HCT116 (cell line): ENCODE results near the gene CDK14. TPM values are rescaled to one million over a fixed set of nuclear protein-coding genes. Genes with fewer than 3 reads are reported as not detected.
"Not testable (repeated sequence)": the region's sequence is repeated elsewhere in the genome, so short reads cannot be mapped to it uniquely, and the experiment has no call there.

Experiments used
- ATAC-seq: fragments of 200-7000 bp; cut with Tn5 transposase; 2 replicates; pipeline ENCODE4 v1.9.1; 2020; ENCODE audit warnings: mild to moderate bottlenecking, moderate library complexity
- BruUV-seq: library from RNA; stranded (reverse); fragments of 400-500 nt; replicated peaks from 2 replicates; lab custom pipeline; 2021; lab: Mats Ljungman, UMichigan
- CTCF ChIA-PET: fragments of 300-600 bp; sonication (Branson Sonifier 250); formaldehyde crosslinking; loops from one replicate; lab custom pipeline; 2021; ENCODE audit warnings: antibody characterized with exemption; lab: Charles Lee
- POLR2A ChIA-PET: fragments of 300-600, 350-600 bp; sonication (Branson Sonifier 250); formaldehyde crosslinking; loops from one replicate; lab custom pipeline; 2021; ENCODE audit warnings: antibody characterized with exemption; lab: Charles Lee
- RAD21 ChIA-PET, 2 experiments: fragments of 300-600 bp; sonication (Branson Sonifier 250); formaldehyde crosslinking; loops; one replicate each; lab custom pipeline; 2023; ENCODE audit warnings: low total read pairs in 2 of 2; ENCODE audit not compliant: uncharacterized antibody in 2 of 2, unreplicated experiment in 2 of 2, low non-redundant PET in 1 of 2; lab: Charles Lee
- DNase-seq: peaks from one replicate; pipeline ENCODE4 v3.0.0-alpha.2; 2010; ENCODE audit warnings: low read depth, low spot score
- H2AFZ ChIP-seq: fragments of 200-600 bp; shearing (Covaris generic), sonication (generic); 2 replicates; pipeline ENCODE4 v1.6.1; 2017; ENCODE audit warnings: low read depth, mixed run types, mixed read lengths, antibody characterized with exemption, low read length; ENCODE audit not compliant: poor library complexity, severe bottlenecking
- H3K27ac ChIP-seq: 2 replicates; pipeline ENCODE4 v1.5.1; 2012; ENCODE audit warnings: low read depth, low read length
- H3K27me3 ChIP-seq: fragments of 200-600 bp; sonication (generic); 2 replicates; pipeline ENCODE4 v1.6.1; 2016; ENCODE audit warnings: mixed run types, low read length, mixed read lengths; ENCODE audit not compliant: insufficient read depth
- H3K36me3 ChIP-seq, 2 experiments: fragments of 200-500 bp in 1 of 2; fragments of 200-600 bp in 1 of 2; sonication (Bioruptor generic) in 1 of 2; sonication (generic) in 1 of 2; 2 replicates each; pipeline versions ENCODE4 v1.5.1 to v1.6.1; 2014 to 2016; ENCODE audit warnings: low read length in 2 of 2, inconsistent platforms in 1 of 2, mixed read lengths in 1 of 2, mixed run types in 1 of 2; ENCODE audit not compliant: insufficient read depth in 2 of 2, control insufficient read depth in 1 of 2
- H3K4me1 ChIP-seq, 2 experiments: fragments of 200-600 bp in 1 of 2; sonication (generic) in 1 of 2; 2 replicates each; pipeline versions ENCODE4 v1.5.1 to v1.6.1; 2012 to 2017; ENCODE audit warnings: low read length in 2 of 2, inconsistent platforms in 1 of 2, mild to moderate bottlenecking in 1 of 2, mixed read lengths in 1 of 2, mixed run types in 1 of 2, moderate library complexity in 1 of 2; ENCODE audit not compliant: insufficient read depth in 2 of 2, control insufficient read depth in 1 of 2
- H3K4me2 ChIP-seq: fragments of 200-600 bp; sonication (generic); 2 replicates; pipeline ENCODE4 v1.6.1; 2017; ENCODE audit warnings: mixed run types, low read length, mixed read lengths
- H3K4me3 ChIP-seq, 2 experiments: fragments of 200-600 bp in 1 of 2; sonication (generic) in 1 of 2; replicated peaks in 1 of 2; 2 replicates each; pipeline ENCODE4 v1.5.1; 2011 to 2016; ENCODE audit warnings: low read length in 2 of 2, control low read depth in 1 of 2, low read depth in 1 of 2, mild to moderate bottlenecking in 1 of 2, mixed read lengths in 1 of 2, mixed run types in 1 of 2
- H3K79me2 ChIP-seq: fragments of 200-600 bp; sonication (generic); 2 replicates; pipeline ENCODE4 v1.6.1; 2017; ENCODE audit warnings: mild to moderate bottlenecking, mixed run types, low read length, moderate library complexity, mixed read lengths; ENCODE audit not compliant: insufficient read depth
- H3K9ac ChIP-seq: fragments of 200-600 bp; sonication (generic); 2 replicates; pipeline ENCODE4 v1.6.1; 2016; ENCODE audit warnings: low read length, mixed read lengths
- H3K9me2 ChIP-seq: fragments of 200-600 bp; sonication (generic), shearing (Covaris generic); 2 replicates; pipeline ENCODE4 v1.6.1; 2017; ENCODE audit warnings: mixed run types, mild to moderate bottlenecking, moderate library complexity; ENCODE audit not compliant: insufficient read depth
- H3K9me3 ChIP-seq, 2 experiments: fragments of 200-500 bp in 1 of 2; fragments of 200-600 bp in 1 of 2; sonication (Bioruptor generic) in 1 of 2; sonication (generic) in 1 of 2; 2 replicates each; pipeline ENCODE4 v1.6.1; 2014 to 2017; ENCODE audit warnings: low read length in 2 of 2, mixed read lengths in 2 of 2, inconsistent platforms in 1 of 2, low read depth in 1 of 2, mild to moderate bottlenecking in 1 of 2, mixed run types in 1 of 2, moderate library complexity in 1 of 2; ENCODE audit not compliant: control insufficient read depth in 1 of 2, insufficient read depth in 1 of 2
- H4K20me1 ChIP-seq: fragments of 200-600 bp; sonication (generic), shearing (Covaris generic); 2 replicates; pipeline ENCODE4 v1.6.1; 2017; ENCODE audit warnings: mixed run types, mild to moderate bottlenecking, moderate library complexity; ENCODE audit not compliant: insufficient read depth
- ATF3 ChIP-seq: IDR thresholded peaks from 2 replicates; pipeline ENCODE4 v1.6.1; 2012
- CBX3 ChIP-seq: IDR thresholded peaks from 2 replicates; pipeline ENCODE4 v1.6.1; 2012; ENCODE audit warnings: low read depth
- EGR1 ChIP-seq: IDR thresholded peaks from 2 replicates; pipeline ENCODE4 v1.6.1; 2012; ENCODE audit warnings: low read depth
- ELF1 ChIP-seq: IDR thresholded peaks from 2 replicates; pipeline ENCODE4 v1.6.1; 2012; ENCODE audit warnings: low read depth, borderline replicate concordance
- EZH2 ChIP-seq: fragments of 200-600 bp; sonication (generic); IDR thresholded peaks from 2 replicates; pipeline ENCODE4 v1.6.1; 2017; ENCODE audit warnings: antibody characterized with exemption, mixed run types
- EZH2phosphoT487 ChIP-seq: fragments of 200-600 bp; IDR thresholded peaks from 2 replicates; pipeline ENCODE4 v1.6.1; 2018; ENCODE audit warnings: antibody characterized with exemption, borderline replicate concordance
- JUND ChIP-seq: IDR thresholded peaks from 2 replicates; pipeline ENCODE4 v1.6.1; 2012
- SP1 ChIP-seq: IDR thresholded peaks from 2 replicates; pipeline ENCODE4 v1.6.1; 2012; ENCODE audit warnings: low read depth
- SRF ChIP-seq: IDR thresholded peaks from 2 replicates; pipeline ENCODE4 v1.6.1; 2012; ENCODE audit warnings: low read depth
- ZFX ChIP-seq: fragments of 450-650 bp; IDR thresholded peaks from 2 replicates; pipeline ENCODE4 v1.6.1; 2017
- intact Hi-C: fragments of 100-400 bp; cut with micrococcal nuclease; formaldehyde crosslinking; loops from 2 replicates; pipeline ENCODE4 v1.10.0; 2022
- total RNA-seq: library from RNA; stranded (reverse); gene quantifications from one replicate; pipeline ENCODE4 v1.2.1, GENCODE V29; 2021; ENCODE audit not compliant: unreplicated experiment
- TF ChIP-seq, protein P1 (sequence below): IDR thresholded peaks from 2 replicates; pipeline ENCODE4 v1.6.1; 2011; ENCODE audit warnings: mild to moderate bottlenecking, low read length, moderate library complexity; ENCODE audit not compliant: insufficient replicate concordance; ENCODE audit errors: extremely low read depth
- TF ChIP-seq, protein P2 (sequence below): IDR thresholded peaks from 2 replicates; pipeline ENCODE4 v1.6.1; 2012; ENCODE audit warnings: low read depth

Gene CDK14
- total RNA-seq, 1 experiment from 2014 or later, result 10.2 TPM

DNA sequence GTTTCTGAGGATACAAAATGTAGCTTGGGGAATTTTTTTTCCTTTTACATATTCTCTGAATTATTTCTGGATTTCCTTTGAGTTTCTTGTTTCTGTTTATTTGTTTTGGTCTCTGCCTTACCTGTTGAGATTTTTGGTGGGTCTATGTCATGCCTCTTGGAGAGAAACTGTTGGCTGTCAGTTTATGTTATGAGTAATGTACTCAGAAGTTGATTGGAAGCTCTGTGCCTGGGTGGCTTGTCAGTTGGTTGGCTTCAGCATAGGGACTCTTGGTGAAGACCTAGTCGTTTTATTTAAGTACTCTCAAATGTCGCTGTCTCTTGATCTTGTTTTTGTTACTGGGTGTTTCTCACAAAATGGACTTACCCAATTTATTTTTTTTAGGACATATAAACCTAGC, 132.4 kb downstream of the CDK14 start:
- Histone ChIP-seq H3K4me3 (no peak overlapping the region), H3K9me3 (no peaks in the 10 kb centered on the region), H2AFZ (no peak overlapping the region), H3K9me2 (no peaks in the 10 kb centered on the region), H3K27me3 (no peaks in the 10 kb centered on the region), H3K4me1 (no peaks in the 10 kb centered on the region), H3K27ac (no peak overlapping the region), H3K36me3 (no peaks in the 10 kb centered on the region), H3K4me2 (no peak overlapping the region), H3K9ac (no peak overlapping the region), H4K20me1 (no peaks in the 10 kb centered on the region), H3K79me2 (no peaks in the 10 kb centered on the region)
- ChIA-PET POLR2A (no interaction called here), CTCF (no interaction called here), RAD21 (no interaction called here)
- ATAC-seq (no peak), DNase-seq (no peak)
- no TSS peak for BruUV-seq
- no peak for TF ChIP-seq ATF3
- TF ChIP-seq ZFX, result no peak
- TF ChIP-seq EZH2phosphoT487, result no peak
- TF ChIP-seq JUND, result no peak
- TF ChIP-seq, protein P1, sequence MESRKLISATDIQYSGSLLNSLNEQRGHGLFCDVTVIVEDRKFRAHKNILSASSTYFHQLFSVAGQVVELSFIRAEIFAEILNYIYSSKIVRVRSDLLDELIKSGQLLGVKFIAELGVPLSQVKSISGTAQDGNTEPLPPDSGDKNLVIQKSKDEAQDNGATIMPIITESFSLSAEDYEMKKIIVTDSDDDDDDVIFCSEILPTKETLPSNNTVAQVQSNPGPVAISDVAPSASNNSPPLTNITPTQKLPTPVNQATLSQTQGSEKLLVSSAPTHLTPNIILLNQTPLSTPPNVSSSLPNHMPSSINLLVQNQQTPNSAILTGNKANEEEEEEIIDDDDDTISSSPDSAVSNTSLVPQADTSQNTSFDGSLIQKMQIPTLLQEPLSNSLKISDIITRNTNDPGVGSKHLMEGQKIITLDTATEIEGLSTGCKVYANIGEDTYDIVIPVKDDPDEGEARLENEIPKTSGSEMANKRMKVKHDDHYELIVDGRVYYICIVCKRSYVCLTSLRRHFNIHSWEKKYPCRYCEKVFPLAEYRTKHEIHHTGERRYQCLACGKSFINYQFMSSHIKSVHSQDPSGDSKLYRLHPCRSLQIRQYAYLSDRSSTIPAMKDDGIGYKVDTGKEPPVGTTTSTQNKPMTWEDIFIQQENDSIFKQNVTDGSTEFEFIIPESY, result no peak
- no peak for TF ChIP-seq EZH2
- no peak for TF ChIP-seq ELF1
- TF ChIP-seq, protein P2, sequence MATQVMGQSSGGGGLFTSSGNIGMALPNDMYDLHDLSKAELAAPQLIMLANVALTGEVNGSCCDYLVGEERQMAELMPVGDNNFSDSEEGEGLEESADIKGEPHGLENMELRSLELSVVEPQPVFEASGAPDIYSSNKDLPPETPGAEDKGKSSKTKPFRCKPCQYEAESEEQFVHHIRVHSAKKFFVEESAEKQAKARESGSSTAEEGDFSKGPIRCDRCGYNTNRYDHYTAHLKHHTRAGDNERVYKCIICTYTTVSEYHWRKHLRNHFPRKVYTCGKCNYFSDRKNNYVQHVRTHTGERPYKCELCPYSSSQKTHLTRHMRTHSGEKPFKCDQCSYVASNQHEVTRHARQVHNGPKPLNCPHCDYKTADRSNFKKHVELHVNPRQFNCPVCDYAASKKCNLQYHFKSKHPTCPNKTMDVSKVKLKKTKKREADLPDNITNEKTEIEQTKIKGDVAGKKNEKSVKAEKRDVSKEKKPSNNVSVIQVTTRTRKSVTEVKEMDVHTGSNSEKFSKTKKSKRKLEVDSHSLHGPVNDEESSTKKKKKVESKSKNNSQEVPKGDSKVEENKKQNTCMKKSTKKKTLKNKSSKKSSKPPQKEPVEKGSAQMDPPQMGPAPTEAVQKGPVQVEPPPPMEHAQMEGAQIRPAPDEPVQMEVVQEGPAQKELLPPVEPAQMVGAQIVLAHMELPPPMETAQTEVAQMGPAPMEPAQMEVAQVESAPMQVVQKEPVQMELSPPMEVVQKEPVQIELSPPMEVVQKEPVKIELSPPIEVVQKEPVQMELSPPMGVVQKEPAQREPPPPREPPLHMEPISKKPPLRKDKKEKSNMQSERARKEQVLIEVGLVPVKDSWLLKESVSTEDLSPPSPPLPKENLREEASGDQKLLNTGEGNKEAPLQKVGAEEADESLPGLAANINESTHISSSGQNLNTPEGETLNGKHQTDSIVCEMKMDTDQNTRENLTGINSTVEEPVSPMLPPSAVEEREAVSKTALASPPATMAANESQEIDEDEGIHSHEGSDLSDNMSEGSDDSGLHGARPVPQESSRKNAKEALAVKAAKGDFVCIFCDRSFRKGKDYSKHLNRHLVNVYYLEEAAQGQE, result no peak
- TF ChIP-seq SP1, result no peak
- no peak for TF ChIP-seq SRF
- TF ChIP-seq EGR1, result no peak
- no peak for TF ChIP-seq CBX3
- TF ChIP-seq, all 23 proteins: peak for 0
- intact Hi-C loops, result no loop called here

- H3K36me3 ChIP-seq, H3K27me3 ChIP-seq, H3K9me3 ChIP-seq, H3K4me3 ChIP-seq, CTCF ChIA-PET, H3K9ac ChIP-seq, H3K9me2 ChIP-seq, ATAC-seq, H3K79me2 ChIP-seq, H3K27ac ChIP-seq, H4K20me1 ChIP-seq, POLR2A ChIA-PET, BruUV-seq, H3K4me2 ChIP-seq, H2AFZ ChIP-seq, DNase-seq, RAD21 ChIA-PET, intact Hi-C loops, H3K4me1 ChIP-seq: not testable (repeated sequence)
Measured at GRCh38 chr7:90735611-90736280, 139.6 kb downstream of the CDK14 start.
